ENCODE results near the gene DRC7.

GRCh38 chr16:57660715-57661463, 33.7 kb upstream of the DRC7 start:
- TF ChIP-seq GATA3 (IDR thresholded peaks at IDR 0.05; ENCODE audit: low read depth, low read length) (no peak), GATA2 (IDR thresholded peaks at IDR 0.05; ENCODE audit: low read depth, low read length) (no peak)

All from SH-SY5Y (cell line).